ENCODE results near the gene VPREB1. TPM values are rescaled to one million over a fixed set of nuclear protein-coding genes. Genes with fewer than 3 reads are reported as not detected.

The VPREB1 gene
- polyA plus RNA-seq, 2 of the 4 experiments (the other 2 are of a cell fraction), result not detected

GRCh38 chr22:22237521-22237920 is 7.1 kb upstream of the VPREB1 start:
- Histone ChIP-seq H3K9me3 (no peaks in the 10 kb centered on the region), H3K27ac (no peak overlapping the region), H3K4me3 (no peak overlapping the region), H3K4me1 (no peaks in the 10 kb centered on the region), H3K4me2 (no peak overlapping the region)
- ATAC-seq (no peak), DNase-seq (ENCODE audit: low read depth in 1 of 2, low spot score in 1 of 2) (no peak), FAIRE-seq (no peak)
- ChIA-PET POLR2A (no interaction called here), CTCF (interaction anchor here (0.9 to 1.1 kb wide), 2 partner anchors 28 to 42 kb away, joined by 3 read pairs; no protein-coding TSS in a partner anchor)
- TF ChIP-seq GATA3 (IDR thresholded peaks at IDR 0.05; ENCODE audit: borderline replicate concordance), result no peak
- no peak for TF ChIP-seq CBX8 (IDR thresholded peaks at IDR 0.05)
- TF ChIP-seq HDAC2 (IDR thresholded peaks at IDR 0.05), result no peak
- no peak for TF ChIP-seq EHF (CRISPR knock-in tag; IDR thresholded peaks at IDR 0.05)
- no peak for TF ChIP-seq NFE2L2 (conservative IDR thresholded peaks at IDR 0.05; ENCODE audit: low read length)
- no peak for TF ChIP-seq HES2 (IDR thresholded peaks at IDR 0.05)
- TF ChIP-seq ZNF302 (CRISPR knock-in tag; IDR thresholded peaks at IDR 0.05), result no peak
- TF ChIP-seq RAD21 (conservative IDR thresholded peaks at IDR 0.05 in 1 of 2, IDR thresholded peaks at IDR 0.05 in 1 of 2), result no peak
- WGBS (ENCODE audit: missing lambda C conversion rate), result 42% methylated on average over 4 of the region's 4 CpGs

GRCh38 chr22:22239311-22239939 is 5.2 kb upstream of the VPREB1 start:
- H3K27ac ChIP-seq, result no peak overlapping the region
- no peaks in the 10 kb centered on the region for H3K9me3 ChIP-seq
- H3K4me2 ChIP-seq, result no peak overlapping the region
- POLR2A ChIA-PET, result no interaction called here
- no peak for TF ChIP-seq RFX5 (IDR thresholded peaks at IDR 0.05)
- no peak for TF ChIP-seq HES2 (IDR thresholded peaks at IDR 0.05)
- no peak for TF ChIP-seq TFCP2L1 (CRISPR knock-in tag; IDR thresholded peaks at IDR 0.05)
- TF ChIP-seq POLR2AphosphoS2 (conservative IDR thresholded peaks at IDR 0.05; ENCODE audit: low read length), result no peak
- TF ChIP-seq CBX8 (IDR thresholded peaks at IDR 0.05), result no peak
- no peak for TF ChIP-seq JUNB (IDR thresholded peaks at IDR 0.05)
- ATAC-seq (no peak), DNase-seq (ENCODE audit: low read depth in 1 of 2, low spot score in 1 of 2) (no peak), FAIRE-seq (no peak)
- H3K4me1 ChIP-seq, result no peaks in the 10 kb centered on the region
- WGBS (ENCODE audit: missing lambda C conversion rate), result 68% methylated on average over 13 of the region's 13 CpGs
- CTCF ChIA-PET, result interaction anchor here (2.2 kb wide), 1 partner anchor 38 kb away, joined by 6 read pairs; no protein-coding TSS in a partner anchor
- no peak overlapping the region for H3K4me3 ChIP-seq

GRCh38 chr22:22241554-22241898 is 3.1 kb upstream of the VPREB1 start:
- no peak for TF ChIP-seq ZC3H11A (IDR thresholded peaks at IDR 0.05)
- TF ChIP-seq TFCP2L1 (CRISPR knock-in tag; IDR thresholded peaks at IDR 0.05), result no peak
- Histone ChIP-seq H3K4me2 (no peak overlapping the region), H3K4me3 (no peak overlapping the region), H3K27ac (no peak overlapping the region), H3K9me3 (no peaks in the 10 kb centered on the region), H3K4me1 (no peaks in the 10 kb centered on the region)
- ATAC-seq (no peak), DNase-seq (ENCODE audit: low read depth in 1 of 2, low spot score in 1 of 2) (no peak), FAIRE-seq (no peak)
- ChIA-PET CTCF (no interaction called here), POLR2A (no interaction called here)
- WGBS (ENCODE audit: missing lambda C conversion rate), result 54% methylated on average over 6 of the region's 7 CpGs

GRCh38 chr22:22242488-22242887 is 2.1 kb upstream of the VPREB1 start:
- WGBS (ENCODE audit: missing lambda C conversion rate), result 28% methylated on average over 2 of the region's 2 CpGs
- CTCF ChIA-PET, result interaction anchor here (0.8 kb wide), 1 partner anchor 75 kb away, joined by 3 read pairs; no protein-coding TSS in a partner anchor

More at GRCh38 chr22:22242488-22242887, 2.1 kb upstream of the VPREB1 start:
- Histone ChIP-seq H3K4me3 (no peak overlapping the region), H3K9me3 (no peaks in the 10 kb centered on the region), H3K4me2 (no peak overlapping the region), H3K4me1 (no peaks in the 10 kb centered on the region), H3K27ac (no peak overlapping the region)
- FAIRE-seq (no peak), ATAC-seq (no peak), DNase-seq (ENCODE audit: low read depth in 1 of 2, low spot score in 1 of 2) (no peak)
- TF ChIP-seq E2F6 (IDR thresholded peaks at IDR 0.05; ENCODE audit: borderline replicate concordance, low read depth) (no peak), PBX3 (IDR thresholded peaks at IDR 0.05) (no peak), SMC3 (IDR thresholded peaks at IDR 0.05) (no peak), SREBF2 (IDR thresholded peaks at IDR 0.05) (no peak), CHD2 (IDR thresholded peaks at IDR 0.05; ENCODE audit: low read length, partially characterized antibody) (no peak), POLR2A (IDR thresholded peaks at IDR 0.05; ENCODE audit: low read length) (no peak), HDAC2 (IDR thresholded peaks at IDR 0.05) (no peak), HOXB13 (CRISPR knock-in tag; IDR thresholded peaks at IDR 0.05; ENCODE audit: low read depth) (no peak), ZC3H11A (IDR thresholded peaks at IDR 0.05) (no peak), RCOR1 (IDR thresholded peaks at IDR 0.05; ENCODE audit: low read depth, low read length) (no peak)
- POLR2A ChIA-PET, result no interaction called here

All from A549 (cell line).